ENCODE data around the gene UBE2L3. TPM values are rescaled to one million over a fixed set of nuclear protein-coding genes. Genes with fewer than 3 reads are reported as not detected.
"Not testable (repeated sequence)": the region's sequence is repeated elsewhere in the genome, so short reads cannot be mapped to it uniquely, and the experiment has no call there.

The UBE2L3 gene
- total RNA-seq, 2 donors from 2014 or later: 74.6 to 79.4 TPM

- H3K36me3 Mint-ChIP-seq (ENCODE audit: low read depth): peaks cover 30% of the 10 kb centered on the region
- no peaks in the 10 kb centered on the region for H3K9me3 Mint-ChIP-seq
- Histone ChIP-seq H3K9ac (ENCODE audit: extremely low read depth, low read length, poor library complexity, severe bottlenecking) (peak within 1 kb of the TSS; percentile 84), H3K4me1 (ENCODE audit: control insufficient read depth, insufficient read depth, low read length) (no peaks in the 10 kb centered on the region), H3K4me3 (ENCODE audit: low read length) (peak within 1 kb of the TSS; percentile 95), H3K27me3 (ENCODE audit: control insufficient read depth, insufficient read depth, low read length, poor library complexity, severe bottlenecking) (no peaks in the 10 kb centered on the region), H3K9me3 (ENCODE audit: control insufficient read depth, low read length) (no peaks in the 10 kb centered on the region), H3K36me3 (ENCODE audit: control insufficient read depth, insufficient read depth, low read length) (peaks cover 15% of the 10 kb centered on the region), H3K27ac (ENCODE audit: low read depth, low read length) (no peak within 1 kb of the TSS)
- DNase-seq: peak; percentile 99
- H3K27me3 Mint-ChIP-seq (ENCODE audit: insufficient read depth): peaks cover 4% of the 10 kb centered on the region
- peak; percentile 4 for TF ChIP-seq CTCF (conservative IDR thresholded peaks at IDR 0.05)
- 0% methylated on average over 33 to 76 of the region's 76 CpGs for WGBS, 2 experiments (ENCODE audit: insufficient coverage in 1 of 2, insufficient read length in 1 of 2)
- peak within 1 kb of the TSS; percentile 92 for H3K27ac Mint-ChIP-seq
- peak within 1 kb of the TSS; percentile 79 for H3K4me3 Mint-ChIP-seq
- peaks cover 18% of the 10 kb centered on the region for H3K4me1 Mint-ChIP-seq
Observed at GRCh38 chr22:21641789-21642583, 74.5 kb downstream of the UBE2L3 start, which contains the start of gene SDF2L1. TSS of gene SDF2L1 (plus strand) at chr22:21642302. CDS start at chr22:21642337, 35 bp downstream.

- peak; percentile 90 for DNase-seq
- Histone ChIP-seq H3K4me3 (ENCODE audit: low read length) (peak overlapping the region; percentile 95), H3K9me3 (ENCODE audit: control insufficient read depth, low read length) (no peaks in the 10 kb centered on the region), H3K9ac (ENCODE audit: extremely low read depth, low read length, poor library complexity, severe bottlenecking) (peak overlapping the region; percentile 84), H3K27ac (ENCODE audit: low read depth, low read length) (no peak overlapping the region), H3K4me1 (ENCODE audit: control insufficient read depth, insufficient read depth, low read length) (no peaks in the 10 kb centered on the region), H3K27me3 (ENCODE audit: control insufficient read depth, insufficient read depth, low read length, poor library complexity, severe bottlenecking) (no peaks in the 10 kb centered on the region), H3K36me3 (ENCODE audit: control insufficient read depth, insufficient read depth, low read length) (peaks cover 21% of the 10 kb centered on the region)
- peaks cover 4% of the 10 kb centered on the region for H3K27me3 Mint-ChIP-seq (ENCODE audit: insufficient read depth)
- H3K27ac Mint-ChIP-seq: peak overlapping the region; percentile 81
- peak overlapping the region; percentile 79 for H3K4me3 Mint-ChIP-seq
- H3K36me3 Mint-ChIP-seq (ENCODE audit: low read depth): peaks cover 34% of the 10 kb centered on the region
- no peaks in the 10 kb centered on the region for H3K9me3 Mint-ChIP-seq
- peaks cover 18% of the 10 kb centered on the region for H3K4me1 Mint-ChIP-seq
- peak; percentile 81 for TF ChIP-seq CTCF (conservative IDR thresholded peaks at IDR 0.05)
- 4% methylated on average over 45 to 56 of the region's 56 CpGs for WGBS, 2 experiments (ENCODE audit: insufficient coverage in 1 of 2, insufficient read length in 1 of 2)
Observed at GRCh38 chr22:21642584-21643448, 75.3 kb downstream of the UBE2L3 start.

- 95 to 96% methylated on average over 19 to 22 of the region's 22 CpGs for whole genome bisulfite sequencing, 2 experiments (ENCODE audit: insufficient coverage in 1 of 2, insufficient read length in 1 of 2)
- H3K36me3 Mint-ChIP-seq (ENCODE audit: low read depth): peaks cover 35% of the 10 kb centered on the region
- peak; percentile 44 for TF ChIP-seq CTCF (conservative IDR thresholded peaks at IDR 0.05)
- peak overlapping the region; percentile 32 for H3K27ac Mint-ChIP-seq
- H3K27ac ChIP-seq (ENCODE audit: low read depth, low read length): no peak overlapping the region
- H3K27me3 Mint-ChIP-seq (ENCODE audit: insufficient read depth): peaks cover 4% of the 10 kb centered on the region
- no peak overlapping the region for H3K9ac ChIP-seq (ENCODE audit: extremely low read depth, low read length, poor library complexity, severe bottlenecking)
- peaks cover 23% of the 10 kb centered on the region for H3K36me3 ChIP-seq (ENCODE audit: control insufficient read depth, insufficient read depth, low read length)
- H3K4me1 Mint-ChIP-seq: peaks cover 18% of the 10 kb centered on the region
- no peaks in the 10 kb centered on the region for H3K9me3 Mint-ChIP-seq
- no peaks in the 10 kb centered on the region for H3K4me1 ChIP-seq (ENCODE audit: control insufficient read depth, insufficient read depth, low read length)
- H3K4me3 ChIP-seq (ENCODE audit: low read length): peak overlapping the region; percentile 95
- no peak for DNase-seq
- peak overlapping the region; percentile 79 for H3K4me3 Mint-ChIP-seq
- no peaks in the 10 kb centered on the region for H3K9me3 ChIP-seq (ENCODE audit: control insufficient read depth, low read length)
- no peaks in the 10 kb centered on the region for H3K27me3 ChIP-seq (ENCODE audit: control insufficient read depth, insufficient read depth, low read length, poor library complexity, severe bottlenecking)
Observed at GRCh38 chr22:21643533-21644357, 76.2 kb downstream of the UBE2L3 start.

GRCh38 chr22:21645513-21645912 is 78.0 kb downstream of the UBE2L3 start:
- H3K4me1 Mint-ChIP-seq: peaks cover 23% of the 10 kb centered on the region
- DNase-seq; H3K27ac ChIP-seq (ENCODE audit: low read depth, low read length); H3K9me3 ChIP-seq (ENCODE audit: control insufficient read depth, low read length); H3K4me3 ChIP-seq (ENCODE audit: low read length); H3K9me3 Mint-ChIP-seq; H3K27me3 Mint-ChIP-seq (ENCODE audit: insufficient read depth); H3K27me3 ChIP-seq (ENCODE audit: control insufficient read depth, insufficient read depth, low read length, poor library complexity, severe bottlenecking); H3K27ac Mint-ChIP-seq; H3K4me3 Mint-ChIP-seq; H3K4me1 ChIP-seq (ENCODE audit: control insufficient read depth, insufficient read depth, low read length); H3K9ac ChIP-seq (ENCODE audit: extremely low read depth, low read length, poor library complexity, severe bottlenecking): not testable (repeated sequence)
- 90 to 93% methylated on average over 6 of the region's 6 CpGs for WGBS, 2 experiments (ENCODE audit: insufficient coverage in 1 of 2, insufficient read length in 1 of 2)
- peaks cover 31% of the 10 kb centered on the region for H3K36me3 ChIP-seq (ENCODE audit: control insufficient read depth, insufficient read depth, low read length)
- H3K36me3 Mint-ChIP-seq (ENCODE audit: low read depth): peaks cover 40% of the 10 kb centered on the region

Measured in endodermal cell (in vitro differentiated cells).